ENCODE measurements around the gene MICAL1. TPM values are rescaled to one million over a fixed set of nuclear protein-coding genes. Genes with fewer than 3 reads are reported as not detected.

MICAL1 gene
- polyA plus RNA-seq: 10 to 100 TPM in 2 of 3 donors, 1 to 10 TPM in 1; 6.8 to 30.3 (median 21.2) TPM

- H3K27ac ChIP-seq (ENCODE audit: low read depth, low read length): no peak within 1 kb of the TSS
- WGBS, 3 donors: 0% methylated on average over 46 to 70 of the region's 70 CpGs
These were observed at the start of gene MICAL1 for GRCh38 chr6:109455437-109456110. Gene MICAL1 (minus strand): TSS chr6:109455772. CDS start chr6:109454196, 1,576 bp downstream.

GRCh38 chr6:109503327-109504224, 48.0 kb upstream of the MICAL1 start:
- no peak overlapping the region for H3K27ac ChIP-seq (ENCODE audit: low read depth, low read length)
- 74 to 83% (median 80%) methylated on average over 10 of the region's 10 CpGs for WGBS, 3 donors

GRCh38 chr6:109498936-109499335, 43.4 kb upstream of the MICAL1 start:
- H3K27ac ChIP-seq (ENCODE audit: low read depth, low read length): no peak overlapping the region
- WGBS, 3 donors: 73 to 89% (median 89%) methylated on average over 2 of the region's 2 CpGs

- no peak overlapping the region for H3K27ac ChIP-seq (ENCODE audit: low read depth, low read length)
- WGBS, 3 donors: 90 to 91% (median 90%) methylated on average over 4 of the region's 4 CpGs
These were observed 42.5 kb upstream of the MICAL1 start for GRCh38 chr6:109498052-109498451.

- 74 to 83% (median 82%) methylated on average over 9 of the region's 9 CpGs for WGBS, 3 donors
- H3K27ac ChIP-seq (ENCODE audit: low read depth, low read length): no peak overlapping the region
These were observed 40.6 kb upstream of the MICAL1 start for GRCh38 chr6:109496036-109496772.

- 58 to 89% (median 69%) methylated on average over 1 of the region's 1 CpG for WGBS, 3 donors
- H3K27ac ChIP-seq (ENCODE audit: low read depth, low read length): no peak overlapping the region
These were observed 38.3 kb upstream of the MICAL1 start for GRCh38 chr6:109493865-109494264.

- WGBS, 3 donors: 48 to 63% (median 57%) methylated on average over 5 of the region's 5 CpGs
- no peak overlapping the region for H3K27ac ChIP-seq (ENCODE audit: low read depth, low read length)
These were observed 35.8 kb upstream of the MICAL1 start for GRCh38 chr6:109491207-109491938.

- H3K27ac ChIP-seq (ENCODE audit: low read depth, low read length): no peak overlapping the region
- 61 to 79% (median 74%) methylated on average over 2 of the region's 2 CpGs for WGBS, 3 donors
These were observed 35.1 kb upstream of the MICAL1 start for GRCh38 chr6:109490713-109491112.

- no peak overlapping the region for H3K27ac ChIP-seq (ENCODE audit: low read depth, low read length)
These were observed 32.4 kb upstream of the MICAL1 start for GRCh38 chr6:109488001-109488400.

GRCh38 chr6:109486068-109486467, 30.5 kb upstream of the MICAL1 start:
- H3K27ac ChIP-seq (ENCODE audit: low read depth, low read length): no peak overlapping the region
- WGBS, 3 donors: 86 to 94% (median 88%) methylated on average over 1 of the region's 1 CpG

- no peak overlapping the region for H3K27ac ChIP-seq (ENCODE audit: low read depth, low read length)
- 77 to 82% (median 80%) methylated on average over 3 of the region's 3 CpGs for WGBS, 3 donors
These were observed 29.8 kb upstream of the MICAL1 start for GRCh38 chr6:109485266-109485935.

GRCh38 chr6:109484122-109484521, 28.6 kb upstream of the MICAL1 start:
- H3K27ac ChIP-seq (ENCODE audit: low read depth, low read length): no peak overlapping the region
- 46 to 57% (median 47%) methylated on average over 3 of the region's 3 CpGs for WGBS, 3 donors

GRCh38 chr6:109483735-109484057, 28.1 kb upstream of the MICAL1 start:
- WGBS, 3 donors: 0 to 2% (median 1%) methylated on average over 6 of the region's 6 CpGs
- no peak overlapping the region for H3K27ac ChIP-seq (ENCODE audit: low read depth, low read length)

- WGBS, 3 donors: 1% methylated on average over 48 to 94 of the region's 97 CpGs
- no peak within 1 kb of the TSS for H3K27ac ChIP-seq (ENCODE audit: low read depth, low read length)
These were observed 27.5 kb upstream of the MICAL1 start, which contains the start of gene ZBTB24 for GRCh38 chr6:109482905-109483734. Gene ZBTB24 (minus strand): TSS chr6:109483219. CDS start chr6:109482026, 1,193 bp downstream.

GRCh38 chr6:109480993-109481480, 25.5 kb upstream of the MICAL1 start:
- H3K27ac ChIP-seq (ENCODE audit: low read depth, low read length): no peak overlapping the region
- WGBS, 3 donors: 94 to 97% (median 96%) methylated on average over 7 of the region's 7 CpGs

- 88 to 93% (median 89%) methylated on average over 5 of the region's 5 CpGs for WGBS, 3 donors
These were observed 23.5 kb upstream of the MICAL1 start for GRCh38 chr6:109478841-109479624.

More at GRCh38 chr6:109478841-109479624, 23.5 kb upstream of the MICAL1 start:
- no peak overlapping the region for H3K27ac ChIP-seq (ENCODE audit: low read depth, low read length)
